ENCODE results near the gene DRAM2.

GRCh38 chr1:111127923-111128643, 11.8 kb downstream of the DRAM2 start:
- TF ChIP-seq CTCF (IDR thresholded peaks at IDR 0.05) (no peak), POLR2A (IDR thresholded peaks at IDR 0.05) (no peak)
